Endothelial cell of umbilical vein (primary cell): ENCODE data around the gene BBX. TPM values are rescaled to one million over a fixed set of nuclear protein-coding genes. Genes with fewer than 3 reads are reported as not detected.

Source experiments
- BruUV-seq: library from RNA; stranded (reverse); fragments of 400-500 nt; replicated peaks from 2 replicates; lab custom pipeline; 2021; lab: Mats Ljungman, UMichigan
- CTCF ChIA-PET: fragments of 300-600, 350-600 bp; sonication (Branson Sonifier 250); formaldehyde crosslinking; loops from one replicate; lab custom pipeline; 2021; ENCODE audit warnings: antibody characterized with exemption, inconsistent platforms; lab: Charles Lee
- POLR2A ChIA-PET: fragments of 300-600, 350-600 bp; sonication (Branson Sonifier 250); formaldehyde crosslinking; loops from one replicate; lab custom pipeline; 2021; ENCODE audit warnings: antibody characterized with exemption, inconsistent platforms; lab: Charles Lee
- DNase-seq: peaks from one replicate; pipeline ENCODE4 v3.0.0-alpha.2; 2011; ENCODE audit warnings: low read depth, low spot score
- FAIRE-seq: peaks from 2 replicates; lab custom pipeline; 2011; peaks lifted over from hg19 to GRCh38; lab: Jason Lieb, UNC
- H2AFZ ChIP-seq: 2 replicates; pipeline ENCODE4 v1.6.0; 2012; ENCODE audit warnings: low read depth, low read length, control low read depth, inconsistent platforms
- H3K27ac ChIP-seq: 2 replicates; pipeline ENCODE4 v1.5.1; 2011; ENCODE audit warnings: low read depth, mild to moderate bottlenecking, control low read depth, low read length, moderate library complexity; ENCODE audit not compliant: insufficient read depth
- H3K27me3 ChIP-seq, 2 experiments: 2 replicates each; pipeline versions ENCODE4 v1.6.0 to v1.6.1; 2011; ENCODE audit warnings: low read length in 2 of 2, mixed read lengths in 1 of 2; ENCODE audit not compliant: control insufficient read depth in 2 of 2, insufficient read depth in 2 of 2
- H3K36me3 ChIP-seq, 2 experiments: 2 replicates in 1 of 2; 3 replicates in 1 of 2; pipeline ENCODE4 v1.5.1; 2011; ENCODE audit warnings: low read length in 2 of 2, mild to moderate bottlenecking in 1 of 2, moderate library complexity in 1 of 2; ENCODE audit not compliant: control insufficient read depth in 2 of 2, insufficient read depth in 2 of 2; ENCODE audit errors: extremely low read depth in 1 of 2
- H3K4me1 ChIP-seq: 3 replicates; pipeline ENCODE4 v1.5.1; 2011; ENCODE audit warnings: mild to moderate bottlenecking, low read length; ENCODE audit not compliant: control insufficient read depth, insufficient read depth; ENCODE audit errors: extremely low read depth
- H3K4me2 ChIP-seq: 2 replicates; pipeline ENCODE4 v1.6.1; 2011; ENCODE audit warnings: low read length, control low read depth, mixed read lengths; ENCODE audit not compliant: insufficient read depth
- H3K4me3 ChIP-seq, 3 experiments: fragments of 200-600 bp in 1 of 3; sonication (generic), shearing (Covaris generic) in 1 of 3; replicated peaks in 1 of 3; 2 replicates each; pipeline ENCODE4 v1.5.1; 2011 to 2016; ENCODE audit warnings: control low read depth in 3 of 3, low read length in 3 of 3, mild to moderate bottlenecking in 2 of 3, inconsistent platforms in 1 of 3, low read depth in 1 of 3, moderate library complexity in 1 of 3; ENCODE audit not compliant: insufficient read depth in 1 of 3
- H3K79me2 ChIP-seq: 2 replicates; pipeline ENCODE4 v1.6.0; 2012; ENCODE audit warnings: low read length, inconsistent platforms; ENCODE audit not compliant: control insufficient read depth, insufficient read depth
- H3K9ac ChIP-seq: replicated peaks from 2 replicates; pipeline ENCODE3; 2011; ENCODE audit warnings: low read length, control low read depth; ENCODE audit not compliant: insufficient read depth; ENCODE audit errors: extremely low read depth
- H3K9me1 ChIP-seq: replicated peaks from 3 replicates; pipeline ENCODE4 v1.6.0; 2011; ENCODE audit warnings: mild to moderate bottlenecking, low read length; ENCODE audit not compliant: control insufficient read depth, insufficient read depth; ENCODE audit errors: extremely low read depth
- H3K9me3 ChIP-seq: replicated peaks from 2 replicates; pipeline ENCODE4 v1.5.1; 2012; ENCODE audit warnings: low read length, inconsistent platforms; ENCODE audit not compliant: control insufficient read depth, insufficient read depth
- H4K20me1 ChIP-seq: replicated peaks from 2 replicates; pipeline ENCODE3; 2011; ENCODE audit warnings: mild to moderate bottlenecking, low read length; ENCODE audit not compliant: control insufficient read depth, insufficient read depth; ENCODE audit errors: extremely low read depth
- FOS ChIP-seq: IDR thresholded peaks from 2 replicates; pipeline ENCODE4 v1.6.1; 2011; ENCODE audit warnings: mild to moderate bottlenecking, low read length, moderate library complexity, borderline replicate concordance; ENCODE audit not compliant: insufficient read depth
- JUN ChIP-seq: IDR thresholded peaks from 2 replicates; pipeline ENCODE4 v1.6.1; 2011; ENCODE audit warnings: borderline replicate concordance, low read depth; ENCODE audit not compliant: insufficient read length, insufficient read depth
- MYC ChIP-seq: IDR thresholded peaks from one replicate; pipeline ENCODE4 v1.6.1; 2011; ENCODE audit warnings: mild to moderate bottlenecking, low read depth, low read length
- dilution Hi-C: fragments of 300-500 bp; cut with MboI; formaldehyde crosslinking; loops from one replicate; pipeline ENCODE4 v1.15.0; 2019; ENCODE audit warnings: low sequenced_read_pairs; ENCODE audit not compliant: extremely low pct_ligation_motif_present
- intact Hi-C: fragments of 100-400 bp; cut with micrococcal nuclease; formaldehyde crosslinking; loops from one replicate; pipeline ENCODE4 v1.10.0; 2022
- polyA plus RNA-seq, 4 experiments: library from polyadenylated mRNA; depleted of rRNA in 3 of 4; stranded (reverse) in 3 of 4; unstranded in 1 of 4; fragments of >200 nt; gene quantifications; 2 replicates each; pipeline versions ENCODE4 v1.2.1 to v1.2.3, GENCODE V29; 2011 to 2012; ENCODE audit warnings: missing spikeins in 1 of 4
- total RNA-seq: library from RNA; stranded (reverse); gene quantifications from 2 replicates; pipeline ENCODE4 v1.2.3, GENCODE V29; 2021
- TF ChIP-seq, protein P1 (sequence below), 2 donors: IDR thresholded peaks; 1 replicate in 1 of 2; 2 replicates in 1 of 2; pipeline ENCODE4 v1.5.1; 2011; ENCODE audit warnings: low read length in 2 of 2, mild to moderate bottlenecking in 2 of 2, moderate library complexity in 2 of 2, control low read depth in 1 of 2, inconsistent platforms in 1 of 2, low read depth in 1 of 2; ENCODE audit not compliant: insufficient read depth in 1 of 2; ENCODE audit errors: extremely low read depth in 1 of 2

The BBX gene
- total and polyA plus RNA-seq, 2 donors (not counting 3 experiments of a cell fraction or from before 2014, with no cell fraction given): 21.4 to 43.4 TPM

GRCh38 chr3:107657971-107658370 lies 135.2 kb downstream of the BBX start:
- Histone ChIP-seq H3K4me2 (peak overlapping the region; percentile 29), H3K27me3 (no peaks in the 10 kb centered on the region), H4K20me1 (no peaks in the 10 kb centered on the region), H3K9me1 (no peaks in the 10 kb centered on the region), H3K9ac (no peak overlapping the region), H3K36me3 (no peaks in the 10 kb centered on the region), H3K9me3 (no peaks in the 10 kb centered on the region), H3K27ac (no peak overlapping the region), H3K4me1 (peaks cover 32% of the 10 kb centered on the region), H2AFZ (no peak overlapping the region), H3K79me2 (no peaks in the 10 kb centered on the region), H3K4me3 (no peak overlapping the region)
- ChIA-PET CTCF (interaction anchor here (0.6 to 6.0 kb wide), 15 partner anchors 15 to 270 kb away, joined by 3 to 49 read pairs (median 4); no protein-coding TSS in a partner anchor), POLR2A (no interaction called here)
- BruUV-seq: no TSS peak
- FAIRE-seq (no peak), DNase-seq (no peak)
- intact Hi-C loops: loop anchor here (2.0 kb wide), 1 partner anchor 421 kb away; no protein-coding TSS in a partner anchor
- dilution Hi-C loops: no loop called here
- TF ChIP-seq JUN (no peak), FOS (peak; percentile 9)

- Histone ChIP-seq H3K9me3 (no peaks in the 10 kb centered on the region), H3K4me1 (peaks cover 35% of the 10 kb centered on the region), H3K4me2 (no peak overlapping the region), H4K20me1 (no peaks in the 10 kb centered on the region), H3K27me3 (no peaks in the 10 kb centered on the region), H2AFZ (no peak overlapping the region), H3K9me1 (no peaks in the 10 kb centered on the region), H3K36me3 (no peaks in the 10 kb centered on the region), H3K9ac (no peak overlapping the region), H3K4me3 (no peak overlapping the region), H3K79me2 (no peaks in the 10 kb centered on the region), H3K27ac (no peak overlapping the region)
- no peak for TF ChIP-seq MYC
- TF ChIP-seq, protein P1, sequence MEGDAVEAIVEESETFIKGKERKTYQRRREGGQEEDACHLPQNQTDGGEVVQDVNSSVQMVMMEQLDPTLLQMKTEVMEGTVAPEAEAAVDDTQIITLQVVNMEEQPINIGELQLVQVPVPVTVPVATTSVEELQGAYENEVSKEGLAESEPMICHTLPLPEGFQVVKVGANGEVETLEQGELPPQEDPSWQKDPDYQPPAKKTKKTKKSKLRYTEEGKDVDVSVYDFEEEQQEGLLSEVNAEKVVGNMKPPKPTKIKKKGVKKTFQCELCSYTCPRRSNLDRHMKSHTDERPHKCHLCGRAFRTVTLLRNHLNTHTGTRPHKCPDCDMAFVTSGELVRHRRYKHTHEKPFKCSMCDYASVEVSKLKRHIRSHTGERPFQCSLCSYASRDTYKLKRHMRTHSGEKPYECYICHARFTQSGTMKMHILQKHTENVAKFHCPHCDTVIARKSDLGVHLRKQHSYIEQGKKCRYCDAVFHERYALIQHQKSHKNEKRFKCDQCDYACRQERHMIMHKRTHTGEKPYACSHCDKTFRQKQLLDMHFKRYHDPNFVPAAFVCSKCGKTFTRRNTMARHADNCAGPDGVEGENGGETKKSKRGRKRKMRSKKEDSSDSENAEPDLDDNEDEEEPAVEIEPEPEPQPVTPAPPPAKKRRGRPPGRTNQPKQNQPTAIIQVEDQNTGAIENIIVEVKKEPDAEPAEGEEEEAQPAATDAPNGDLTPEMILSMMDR (IDR thresholded peaks at IDR 0.05; ENCODE audit: extremely low read depth in 1 of 2, insufficient read depth in 1 of 2, low read depth in 1 of 2, low read length in 2 of 2): peak; percentile 34 to 46
- intact Hi-C loops (loop anchor here (1.0 to 10.0 kb wide), 6 partner anchors 81 to 817 kb away; partner anchors contain the start of gene BBX), dilution Hi-C loops (no loop called here)
- no TSS peak for BruUV-seq
- peak; percentile 56 for DNase-seq
- ChIA-PET CTCF (interaction anchor here (0.5 to 7.6 kb wide), 52 partner anchors 8 to 909 kb away, joined by 3 to 169 read pairs (median 5); no protein-coding TSS in a partner anchor), POLR2A (interaction anchor here (0.6 kb wide), 1 partner anchor 22 kb away, joined by 6 read pairs; no protein-coding TSS in a partner anchor)
- peak; percentile 49 for FAIRE-seq
Measured at GRCh38 chr3:107660306-107660976, 137.7 kb downstream of the BBX start.
